Umbilical cord (tissue), 2 donors: Measurements from ENCODE around the gene PDZRN4. TPM values are rescaled to one million over a fixed set of nuclear protein-coding genes. Genes with fewer than 3 reads are reported as not detected.
A peak's percentile ranks its signal among the peaks of the same experiment; 100 is the strongest.
"Not testable (repeated sequence)": the region's sequence is repeated elsewhere in the genome, so short reads cannot be mapped to it uniquely, and the experiment has no call there.

ENCODE experiments used
- DNase-seq: peaks from one replicate; pipeline ENCODE4 v3.0.0-alpha.2; 2015; ENCODE audit warnings: low spot score
- total RNA-seq: library from RNA; depleted of rRNA; stranded (reverse); fragments of >200 nt; gene quantifications from one replicate; pipeline ENCODE4 v1.2.3, GENCODE V29; 2014; ENCODE audit warnings: low replicate concordance; ENCODE audit not compliant: insufficient read depth

PDZRN4 gene
- total RNA-seq, 1 donor from 2014 or later: 22.4 TPM

DNA sequence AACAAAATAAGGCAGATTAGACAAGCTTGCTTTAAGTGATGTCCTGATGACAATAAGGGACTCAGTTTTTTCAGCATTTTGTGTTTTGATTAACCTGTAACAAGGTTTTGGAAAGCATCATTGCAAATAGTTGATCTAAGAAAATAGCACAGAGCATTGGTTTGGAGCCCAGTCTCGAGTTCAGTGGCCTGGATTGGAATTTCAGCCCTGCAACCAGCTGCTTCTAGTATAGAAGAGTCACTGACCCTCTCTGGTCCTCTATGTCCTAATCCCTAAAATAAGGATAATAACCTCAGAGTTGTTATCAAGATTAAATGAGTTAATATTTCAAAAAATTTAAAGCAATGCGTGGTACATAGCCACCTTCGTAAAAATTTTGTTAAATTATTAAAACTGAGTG is 25.5 kb downstream of the PDZRN4 start:
- DNase-seq: no peak

DNA sequence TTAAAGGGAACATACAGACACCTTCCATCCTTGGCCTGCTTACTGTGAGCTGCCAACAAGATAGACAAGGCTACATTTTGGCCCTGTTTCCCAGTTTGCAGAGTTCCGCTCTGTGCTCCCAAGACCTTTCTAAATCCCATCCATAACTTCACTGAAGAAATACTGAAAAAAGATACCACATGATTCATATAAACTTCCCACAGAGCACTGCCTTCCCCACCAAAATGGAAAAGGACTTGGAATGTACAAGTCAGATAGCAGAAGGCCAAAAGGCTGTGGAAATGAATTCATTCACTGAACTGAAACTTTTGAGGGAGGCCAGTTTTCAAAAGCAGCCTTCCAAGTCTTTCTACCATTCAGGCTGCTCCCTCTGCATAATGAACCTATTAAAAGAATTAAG is 29.6 kb downstream of the PDZRN4 start:
- DNase-seq: peak; percentile 66

DNA sequence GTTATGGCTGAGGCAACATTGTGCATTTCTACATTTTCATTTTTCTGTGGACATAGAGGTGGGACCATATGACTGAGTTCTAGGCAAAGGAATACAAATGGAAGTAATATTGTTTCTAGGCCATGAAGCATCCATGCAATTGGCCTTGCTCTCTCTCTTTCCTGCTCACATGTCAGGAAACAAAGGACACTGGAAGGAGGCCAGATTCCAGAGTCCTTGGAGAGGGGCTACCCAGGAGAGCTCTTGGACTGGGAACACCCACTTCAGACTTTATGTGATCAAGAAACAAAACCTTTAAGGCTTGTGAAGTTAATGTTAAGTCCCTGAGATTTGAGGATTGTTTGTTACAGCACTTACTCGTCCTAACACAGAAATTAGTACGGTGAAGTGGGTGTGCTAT is 32.8 kb downstream of the PDZRN4 start:
- DNase-seq: no peak

DNA sequence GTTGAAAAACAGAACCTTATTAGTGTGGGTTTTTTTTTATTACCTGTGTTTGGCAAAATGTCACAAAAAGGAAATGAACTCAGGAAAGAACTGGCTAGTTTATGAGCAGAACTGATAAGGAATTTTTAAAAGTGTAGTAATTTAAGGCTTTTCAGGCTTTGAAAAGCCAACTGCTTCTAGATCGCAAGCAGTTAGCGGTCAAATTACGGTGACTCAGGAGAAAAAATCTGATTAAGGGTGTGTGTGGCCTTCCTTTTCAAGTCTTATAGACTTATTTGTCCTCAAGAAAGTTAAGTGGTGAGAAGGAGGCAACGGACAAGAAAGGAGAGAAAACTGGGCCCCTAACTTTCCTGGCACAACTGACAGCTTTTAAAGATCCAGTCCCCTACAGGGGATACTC is 33.4 kb downstream of the PDZRN4 start:
- DNase-seq: no peak

DNA sequence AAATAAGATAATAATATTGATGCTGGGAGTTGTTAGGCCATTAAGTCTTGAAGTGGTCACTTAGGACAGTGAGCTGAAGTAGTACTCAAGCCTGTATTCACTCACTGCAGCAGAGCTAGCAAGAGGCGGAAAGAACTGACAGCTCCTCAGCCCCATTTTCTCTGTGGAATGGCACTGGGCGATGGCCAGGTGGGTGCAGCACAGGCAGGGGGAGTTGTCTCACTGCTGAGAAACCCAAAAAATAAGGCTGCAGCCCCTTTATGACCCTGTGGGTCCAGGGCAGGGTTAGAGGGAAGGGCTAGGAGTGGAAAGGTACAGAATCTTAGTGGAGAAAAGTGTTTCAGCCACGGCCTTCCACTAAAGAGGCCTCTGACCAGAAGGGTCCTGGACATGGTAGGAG is 35.5 kb downstream of the PDZRN4 start:
- no peak for DNase-seq

DNA sequence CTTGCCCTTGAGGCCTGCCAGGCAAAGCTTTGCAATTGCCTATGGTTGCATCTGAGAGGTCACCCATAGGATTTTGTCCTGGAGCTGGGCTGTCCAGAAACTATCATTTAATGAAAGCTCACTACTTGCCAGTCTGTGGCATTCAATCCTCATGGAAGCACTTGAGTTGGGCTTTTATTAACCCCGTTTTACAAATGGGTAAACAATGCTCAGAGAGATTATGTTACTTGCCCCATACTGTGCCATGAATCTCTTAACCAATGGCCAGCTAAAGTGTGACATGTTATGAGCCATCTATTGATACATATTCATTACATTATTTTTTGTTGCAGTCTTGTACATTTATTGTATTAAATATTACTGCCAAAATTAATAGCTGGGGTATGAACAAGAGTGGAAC is 35.9 kb downstream of the PDZRN4 start:
- DNase-seq: no peak

DNA sequence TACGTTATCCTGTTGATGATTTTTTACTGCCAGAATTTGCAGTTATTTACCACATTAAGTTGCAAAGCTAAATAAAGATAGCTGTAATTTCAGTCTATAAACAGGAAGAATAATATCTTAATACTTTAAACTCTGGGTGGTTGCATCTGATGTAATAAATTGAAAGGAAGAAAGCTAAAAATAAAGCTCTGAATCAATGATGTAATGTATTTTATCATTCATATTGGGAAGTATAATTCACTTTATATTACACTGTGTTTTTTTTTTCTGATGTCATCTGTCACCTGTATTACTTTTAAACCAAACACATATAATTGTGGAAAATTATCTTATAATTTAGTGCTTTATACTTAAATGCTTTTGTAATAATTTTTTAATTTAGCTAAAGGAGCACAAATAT is 37.1 kb downstream of the PDZRN4 start:
- no peak for DNase-seq

DNA sequence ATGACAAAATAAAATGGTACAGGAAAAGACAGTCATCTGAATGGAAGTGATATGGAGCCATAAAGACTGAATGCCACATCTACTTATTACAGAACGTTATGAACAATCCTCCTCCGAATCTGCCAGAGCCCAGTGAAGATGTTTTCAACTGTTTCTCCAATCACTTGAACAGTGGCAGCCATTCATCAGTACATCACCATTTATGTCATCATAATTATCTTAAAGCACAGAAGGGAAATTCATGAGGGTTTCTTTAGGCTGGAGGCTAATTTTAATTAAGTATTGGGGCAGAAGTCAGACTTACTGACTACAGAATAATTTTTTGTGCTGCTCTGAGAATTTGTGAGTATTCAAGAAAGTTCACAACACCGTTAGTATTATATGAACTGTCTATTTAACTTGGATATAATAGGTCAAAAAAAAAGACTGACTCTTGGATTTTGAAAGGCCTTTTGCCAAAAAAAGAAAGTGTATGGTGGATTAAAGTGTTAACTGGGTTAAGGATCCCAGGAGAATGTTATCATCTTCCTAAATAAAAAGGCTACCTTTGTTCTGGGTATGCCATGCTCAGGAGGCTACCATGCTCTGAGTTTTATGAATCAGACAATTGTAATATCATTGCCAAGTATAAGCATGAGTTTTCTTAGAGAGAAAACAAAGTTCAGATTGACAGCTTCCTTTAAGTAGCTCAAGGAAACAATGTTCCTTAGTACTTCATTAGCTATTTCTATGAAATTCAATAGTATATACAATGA is 40.1 kb downstream of the PDZRN4 start:
- no peak for DNase-seq

DNA sequence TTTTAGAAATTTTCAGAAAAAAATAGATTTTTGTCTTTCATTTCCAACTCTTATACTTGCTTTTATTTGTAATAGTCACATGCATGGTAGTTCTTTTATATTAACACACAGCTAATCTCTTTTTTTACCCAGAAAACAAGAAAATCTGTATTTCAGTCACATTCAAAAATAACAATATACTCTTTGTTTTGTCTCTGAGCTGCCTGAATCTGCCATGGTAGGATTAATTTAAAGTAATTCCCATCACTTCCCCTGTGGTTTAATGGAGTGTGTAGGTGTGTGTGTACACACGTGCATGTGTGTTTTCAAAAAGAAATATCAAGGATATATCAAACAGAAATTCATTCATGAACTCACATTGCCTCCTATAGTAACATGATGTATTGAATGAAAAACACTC is 42.6 kb downstream of the PDZRN4 start:
- no peak for DNase-seq

DNA sequence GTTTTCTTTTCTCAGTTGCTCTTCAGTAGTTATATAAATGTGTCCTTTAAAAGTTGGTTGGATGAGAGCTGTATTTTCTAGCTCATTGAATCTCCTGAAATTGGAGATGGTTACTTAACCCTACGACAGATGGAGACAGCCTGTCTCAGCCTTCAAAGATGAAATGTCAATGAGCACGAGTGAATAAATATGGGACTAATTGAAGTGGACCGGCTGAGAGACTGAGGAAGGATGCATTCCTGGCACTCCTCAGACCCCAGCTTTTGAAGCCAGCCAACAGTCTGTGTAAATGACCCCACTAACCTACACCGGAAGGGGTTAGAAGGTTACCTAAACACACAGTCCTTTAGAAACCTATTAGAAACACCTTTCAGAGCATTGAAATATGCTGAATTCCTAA is 46.6 kb downstream of the PDZRN4 start:
- no peak for DNase-seq

DNA sequence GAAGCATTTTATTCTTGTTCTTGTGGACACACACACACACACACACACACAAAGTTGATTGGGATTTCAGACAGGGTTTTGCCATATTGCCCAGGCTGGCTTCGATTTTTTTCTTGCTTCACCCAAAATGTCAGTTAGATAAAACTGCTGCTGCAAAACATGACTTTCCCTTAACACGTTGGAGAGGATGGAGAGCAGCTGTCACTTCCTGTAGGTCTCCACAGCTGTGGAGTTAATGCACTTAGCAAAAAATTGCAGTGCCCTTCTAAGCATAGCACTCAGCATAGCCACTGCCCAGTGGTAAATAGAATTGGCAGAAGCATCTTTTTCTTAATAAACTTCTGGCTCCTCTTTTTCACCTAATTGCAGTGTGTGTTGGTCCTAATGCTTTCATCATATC is 54.5 kb downstream of the PDZRN4 start:
- DNase-seq: peak; percentile 4

DNA sequence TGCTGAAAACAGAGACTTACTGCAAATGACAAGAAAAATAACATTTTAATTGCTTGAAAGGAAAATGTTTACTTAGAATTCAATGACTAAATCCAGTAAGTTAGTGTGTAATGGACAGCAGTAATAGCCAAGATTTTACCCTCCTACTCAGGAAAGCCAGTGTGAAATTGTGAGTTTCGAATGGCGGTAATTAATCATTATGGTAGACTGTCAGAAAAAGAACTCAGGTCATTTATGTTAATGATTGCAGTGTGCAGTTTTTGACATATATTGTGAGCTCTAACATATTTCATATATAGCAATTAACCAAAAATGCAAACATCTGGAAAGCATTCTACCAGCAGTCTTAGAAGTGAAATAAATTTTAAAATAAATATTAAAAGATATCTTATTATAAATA is 60.3 kb downstream of the PDZRN4 start:
- DNase-seq: no peak

DNA sequence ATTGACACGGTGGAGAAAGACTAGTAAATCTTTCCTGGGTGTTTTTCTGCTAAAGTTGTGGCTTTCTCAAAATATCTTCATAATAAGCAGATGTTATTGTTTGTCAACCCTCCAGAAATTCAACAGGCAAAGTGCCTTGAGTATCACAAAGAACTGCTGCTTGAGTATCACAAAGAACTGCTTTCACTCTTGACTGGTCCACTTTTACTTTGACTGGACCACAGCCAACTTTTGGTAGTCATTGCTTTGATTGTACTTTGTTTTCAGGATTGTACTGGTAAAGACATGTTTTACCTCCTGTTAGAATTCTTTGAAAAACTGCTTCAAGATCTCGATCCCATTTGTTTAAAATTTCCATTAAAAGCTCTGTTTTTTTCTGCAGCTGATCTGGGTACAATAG is 62.6 kb downstream of the PDZRN4 start:
- DNase-seq: no peak

DNA sequence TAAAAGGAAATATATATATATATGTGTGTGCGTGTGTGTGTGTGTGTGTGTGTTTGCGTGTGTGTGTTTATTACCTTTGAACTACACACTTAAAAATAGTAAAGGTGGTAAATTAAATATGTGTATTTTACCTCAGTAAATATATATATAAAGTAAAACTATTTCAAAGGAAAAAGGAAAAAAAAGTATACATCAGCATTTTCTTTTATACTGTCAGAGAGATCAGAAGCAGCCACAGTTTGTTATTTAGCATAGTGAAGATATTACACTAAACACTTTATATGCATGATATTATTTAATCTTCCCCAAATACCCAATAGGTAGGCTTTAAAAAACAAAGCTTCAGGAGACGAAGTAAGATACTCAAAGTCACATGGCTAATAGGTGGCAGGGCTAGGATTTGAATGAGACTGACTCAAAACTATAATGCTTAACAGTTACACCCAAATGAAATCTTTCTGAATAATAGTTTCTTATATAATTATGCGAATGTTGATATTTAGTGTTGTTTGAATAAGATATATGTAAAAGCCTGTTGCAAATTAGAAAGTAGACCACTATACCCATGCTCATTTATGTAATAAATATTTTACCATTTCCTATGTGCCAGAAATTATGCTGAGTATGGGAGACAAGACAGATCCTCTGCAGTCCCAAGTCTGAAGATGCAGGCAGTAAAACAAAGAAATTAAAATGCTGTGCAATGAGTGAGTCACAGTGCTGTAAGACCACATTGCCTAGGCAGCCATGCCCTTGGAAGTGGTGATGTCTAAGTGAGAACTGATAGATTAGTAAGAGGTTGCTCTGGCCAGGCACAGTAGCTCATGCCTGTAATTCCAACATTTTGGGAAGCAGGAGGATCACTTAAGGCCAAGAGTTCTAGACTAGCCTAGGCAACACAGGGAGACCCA is 66.1 kb downstream of the PDZRN4 start:
- DNase-seq: no peak

DNA sequence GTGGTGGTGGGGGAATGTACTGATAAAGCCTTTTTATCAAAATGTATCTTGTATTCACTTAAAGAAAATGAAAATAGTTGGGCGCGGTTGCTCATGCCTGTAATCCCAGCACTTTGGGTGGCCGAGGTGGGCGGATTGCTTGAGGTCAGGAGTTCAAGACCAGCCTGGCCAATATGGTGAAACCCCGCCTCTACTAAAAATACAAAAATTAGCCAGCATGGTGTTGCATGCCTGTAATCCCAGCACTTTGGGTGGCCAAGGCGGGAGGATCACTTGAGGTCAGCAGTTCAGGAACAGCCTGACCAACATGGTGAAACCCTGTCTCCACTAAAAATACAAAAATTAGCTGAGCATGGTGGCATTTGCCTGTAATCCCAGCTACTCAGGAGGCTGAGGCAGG is 75.1 kb downstream of the PDZRN4 start:
- not testable (repeated sequence) for DNase-seq

DNA sequence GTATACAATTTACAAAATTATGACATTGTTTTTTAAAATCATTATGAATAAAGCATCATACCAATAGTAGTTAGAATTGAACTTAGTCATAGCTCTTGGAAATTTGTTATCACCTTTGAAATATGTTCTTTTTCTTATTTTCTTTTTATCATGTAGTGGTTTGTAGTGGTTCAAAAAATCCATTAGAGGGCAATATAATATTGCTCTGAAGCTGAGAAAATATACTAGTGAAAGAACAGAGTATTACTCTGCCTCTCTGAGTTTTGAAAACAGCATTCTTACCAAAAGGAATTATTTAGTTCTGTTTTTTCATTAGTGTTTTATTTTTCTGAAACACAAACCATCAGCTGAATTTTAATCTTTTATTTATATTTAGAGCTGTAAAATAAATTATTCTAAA is 76.2 kb downstream of the PDZRN4 start:
- DNase-seq: no peak

DNA sequence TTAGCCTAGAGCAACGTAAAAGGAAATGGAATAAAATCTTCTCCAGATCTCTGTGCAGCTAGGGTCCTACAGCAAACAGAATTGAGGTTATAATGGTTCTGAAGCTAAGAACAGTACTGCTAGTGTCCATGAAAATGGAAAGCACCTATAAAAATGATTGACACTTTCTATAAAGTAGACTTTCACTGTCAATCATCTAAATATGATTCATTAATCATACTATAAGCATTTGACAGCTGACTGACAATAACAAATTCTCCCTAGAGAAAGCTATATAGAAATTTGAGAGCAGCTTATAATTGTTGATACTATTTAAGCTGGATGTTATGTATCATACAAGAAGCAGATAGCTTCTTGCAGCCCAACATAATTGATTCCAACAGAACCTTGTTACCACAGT is 80.9 kb downstream of the PDZRN4 start:
- DNase-seq: no peak

DNA sequence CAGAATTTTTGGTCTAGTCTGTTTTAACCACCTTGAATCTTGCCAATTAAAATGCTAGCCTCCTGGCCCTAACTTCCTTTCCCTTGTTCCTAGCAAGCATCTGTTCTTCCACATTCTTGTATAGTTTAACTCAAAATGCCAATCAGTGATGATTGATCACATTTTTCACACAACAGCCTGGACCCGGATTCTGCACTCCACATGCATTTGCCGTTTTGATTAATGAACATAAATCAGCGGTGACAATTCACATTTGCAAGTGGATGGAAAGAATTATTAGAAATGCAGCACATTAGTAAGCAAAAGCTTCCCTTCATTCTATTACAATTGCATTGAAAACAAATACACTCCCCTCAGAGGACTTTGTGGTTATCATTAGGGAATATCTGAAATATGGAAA is 83.4 kb downstream of the PDZRN4 start:
- DNase-seq: no peak

DNA sequence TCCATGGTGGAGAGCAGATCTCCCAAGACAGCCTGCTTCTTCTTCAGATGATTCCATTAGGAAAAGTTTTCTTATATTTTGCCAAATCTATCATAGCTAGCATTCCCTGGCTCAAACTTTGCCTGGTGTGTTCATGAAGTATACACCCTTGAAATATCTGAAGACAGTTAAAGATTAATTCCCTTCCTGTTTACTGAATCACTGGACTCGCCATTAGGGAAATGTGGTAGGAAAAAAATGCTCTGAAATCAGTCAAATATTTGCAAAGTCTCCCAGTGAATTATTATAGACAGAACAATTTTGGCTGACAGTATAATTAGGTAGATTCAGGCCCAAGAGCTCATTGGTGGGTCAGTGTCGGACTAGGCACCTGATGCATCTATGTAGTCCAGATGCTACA is 86.5 kb downstream of the PDZRN4 start:
- no peak for DNase-seq

DNA sequence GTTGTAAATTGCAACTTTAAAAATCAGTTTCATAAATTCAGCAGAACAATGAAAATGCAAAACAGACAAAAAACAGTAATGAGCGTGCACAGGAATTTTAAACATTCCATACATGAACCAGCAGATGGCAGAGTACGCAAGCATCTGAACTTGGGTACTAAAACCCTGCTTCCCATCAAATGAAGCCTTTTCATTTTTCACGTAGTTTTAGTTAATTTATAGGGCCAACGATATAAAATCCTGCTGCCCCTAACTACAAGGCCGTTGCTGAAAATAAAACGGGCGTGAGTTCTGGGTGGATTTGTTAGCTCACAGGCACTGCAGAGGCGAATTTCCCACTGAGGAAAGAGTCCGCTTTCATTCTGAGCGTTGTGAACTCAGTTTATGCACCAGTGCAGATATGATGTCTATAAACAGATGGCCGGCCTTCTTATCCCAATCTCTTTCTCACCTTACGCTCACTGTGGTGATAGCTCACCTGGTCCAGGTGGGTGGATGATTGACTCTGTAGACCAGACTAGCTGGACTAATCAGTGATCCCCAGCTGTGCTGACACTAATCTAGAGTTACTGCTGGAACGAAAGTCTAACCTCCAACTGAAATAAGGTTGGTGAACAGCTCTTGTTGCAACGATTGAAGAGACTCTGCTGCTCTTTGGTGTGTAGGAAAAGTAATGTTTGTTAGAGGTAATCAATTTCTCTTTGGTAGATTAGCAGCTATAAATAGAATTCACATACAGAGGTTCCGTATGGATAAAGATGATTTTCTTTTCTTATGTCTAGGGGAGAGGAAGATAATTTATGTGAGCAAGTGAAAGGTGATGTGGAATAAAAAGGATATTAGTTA is 89.2 kb downstream of the PDZRN4 start:
- DNase-seq: peak; percentile 59

DNA sequence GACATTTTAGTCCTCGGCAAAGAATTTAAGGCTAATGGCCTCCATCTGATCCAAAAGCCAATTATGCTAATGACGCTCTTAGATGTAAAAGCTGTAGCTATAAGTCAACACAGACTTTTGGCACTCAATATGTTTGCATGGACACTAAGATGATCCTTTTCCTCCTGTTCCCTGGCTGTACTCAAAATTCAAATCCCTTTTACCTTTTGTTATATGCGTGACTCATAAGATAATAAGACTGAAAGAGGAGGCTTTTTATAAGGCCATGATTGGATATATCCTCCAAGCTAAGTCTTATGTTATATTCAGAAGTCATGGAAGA is 89.8 kb downstream of the PDZRN4 start:
- DNase-seq: no peak
